K562 (cell line): Measurements from ENCODE around the gene OR13A1. TPM values are rescaled to one million over a fixed set of nuclear protein-coding genes. Genes with fewer than 3 reads are reported as not detected.

Experiments used
- CBX5 ChIP-seq: IDR thresholded peaks from 2 replicates; pipeline ENCODE4 v1.6.1; 2014; ENCODE audit warnings: low read depth, borderline replicate concordance
- FOXM1 ChIP-seq, 2 experiments: fragments of 450-650 bp in 1 of 2; sonication (generic) in 1 of 2; formaldehyde crosslinking in 1 of 2; IDR thresholded peaks; 2 replicates each; pipeline versions ENCODE4 v1.6.1 to v1.9.0; 2017 to 2022; ENCODE audit warnings: low read depth in 2 of 2, mild to moderate bottlenecking in 2 of 2, missing genetic modification reagents in 1 of 2, moderate library complexity in 1 of 2
- GABPA ChIP-seq: fragments of 200-800 bp; sonication (Bioruptor generic); conservative IDR thresholded peaks from 2 replicates; pipeline ENCODE4 v1.6.1; 2016; ENCODE audit warnings: low read depth, missing genetic modification characterization, missing compliant biosample characterization
- ILF3 ChIP-seq: fragments of 450-650 bp; IDR thresholded peaks from 2 replicates; pipeline ENCODE4 v1.6.1; 2018; ENCODE audit warnings: antibody characterized with exemption, mild to moderate bottlenecking, moderate library complexity, borderline replicate concordance
- KAT2B ChIP-seq: IDR thresholded peaks from one replicate; pipeline ENCODE4 v1.6.1; 2012; ENCODE audit warnings: low read depth, mild to moderate bottlenecking, control low read depth, inconsistent platforms, low read length, moderate library complexity
- MBD2 ChIP-seq: sonication (generic); IDR thresholded peaks from 2 replicates; pipeline ENCODE4 v1.6.1; 2016; ENCODE audit warnings: low read depth, borderline replicate concordance
- NFIC ChIP-seq: fragments of 450-650 bp; IDR thresholded peaks from 2 replicates; pipeline ENCODE4 v1.6.1; 2017; ENCODE audit warnings: mild to moderate bottlenecking, inconsistent platforms
- NR3C1 ChIP-seq: sonication (generic); formaldehyde crosslinking; IDR thresholded peaks from 2 replicates; pipeline ENCODE4 v1.8.1; 2022; ENCODE audit warnings: missing genetic modification reagents
- POU5F1 ChIP-seq: fragments of 150-350 bp; IDR thresholded peaks from 2 replicates; pipeline ENCODE4 v1.6.1; 2014; ENCODE audit warnings: borderline replicate concordance, low read length, low read depth, mild to moderate bottlenecking; ENCODE audit not compliant: partially characterized antibody
- RFX1 ChIP-seq: fragments of 450-650 bp; IDR thresholded peaks from 2 replicates; pipeline ENCODE4 v1.6.1; 2016; ENCODE audit warnings: mild to moderate bottlenecking, moderate library complexity
- SMAD1 ChIP-seq: fragments of 150-350 bp; IDR thresholded peaks from 2 replicates; pipeline ENCODE4 v1.6.1; 2014; ENCODE audit warnings: low read length, low read depth; ENCODE audit not compliant: partially characterized antibody
- TAL1 ChIP-seq: fragments of 450-650 bp; IDR thresholded peaks from 2 replicates; pipeline ENCODE4 v1.6.1; 2016; ENCODE audit warnings: mild to moderate bottlenecking
- TEAD1 ChIP-seq, 2 experiments: fragments of 450-650 bp in 1 of 2; sonication (generic) in 1 of 2; formaldehyde crosslinking; IDR thresholded peaks; 2 replicates each; pipeline versions ENCODE4 v1.4.0 to v1.8.0; 2020 to 2022; ENCODE audit warnings: mild to moderate bottlenecking in 2 of 2, missing genetic modification reagents in 1 of 2
- ZC3H11A ChIP-seq: IDR thresholded peaks from 2 replicates; pipeline ENCODE4 v1.6.1; 2012; ENCODE audit warnings: low read depth, low read length, improper control_type of control experiment
- ZNF408 ChIP-seq: fragments of 250-450 bp; sonication (Bioruptor Pico); IDR thresholded peaks from 2 replicates; pipeline ENCODE4 v1.4.0; 2020; ENCODE audit warnings: low read depth, mild to moderate bottlenecking, moderate library complexity
- ZNF445 ChIP-seq: fragments of 250-450 bp; sonication (Bioruptor Pico); IDR thresholded peaks from 2 replicates; pipeline ENCODE4 v1.4.0; 2020; ENCODE audit warnings: low read depth, mild to moderate bottlenecking, moderate library complexity
- ZNF589 ChIP-seq: fragments of 200-800 bp; sonication (Bioruptor generic); IDR thresholded peaks from 2 replicates; pipeline ENCODE4 v1.6.1; 2016; ENCODE audit warnings: low read depth, missing genetic modification characterization, missing compliant biosample characterization
- ZNF696 ChIP-seq: fragments of 250-450 bp; sonication (Bioruptor Pico); conservative IDR thresholded peaks from 2 replicates; pipeline ENCODE4 v1.4.0; 2020; ENCODE audit warnings: mild to moderate bottlenecking, moderate library complexity
- polyA plus RNA-seq, 8 experiments: library from polyadenylated mRNA; depleted of rRNA in 4 of 8; stranded (reverse) in 5 of 8; unstranded in 3 of 8; fragments of >200 nt; fragmentation: Nextera tagmentation in 2 of 8; fragmentation: Illumina TruSeq in 1 of 8; extraction: Ambion mirVana in 2 of 8; extraction: Trizol in 1 of 8; gene quantifications; 2 replicates each; pipeline versions ENCODE4 v1.2.1 to v1.2.3, GENCODE V29; 2011 to 2014; ENCODE audit warnings: inconsistent platforms in 1 of 8, missing spikeins in 1 of 8
- total RNA-seq, 7 experiments: library from RNA; depleted of rRNA in 6 of 7; stranded (reverse); fragments of >200 nt in 6 of 7; fragmentation: Illumina TruSeq in 2 of 7; extraction: Trizol in 2 of 7; gene quantifications; 2 replicates each; pipeline versions ENCODE4 v1.2.1 to v1.2.3, GENCODE V29; 2011 to 2021; ENCODE audit warnings: low replicate concordance in 1 of 7
- TF ChIP-seq, protein P1 (sequence below), 2 experiments: fragments of 450-650 bp; IDR thresholded peaks; 2 replicates each; pipeline ENCODE4 v1.6.1; 2016
- TF ChIP-seq, protein P2 (sequence below): sonication (generic); formaldehyde crosslinking; IDR thresholded peaks from 2 replicates; pipeline ENCODE4 v1.8.1; 2023; ENCODE audit warnings: mild to moderate bottlenecking, missing genetic modification reagents, moderate library complexity
- TF ChIP-seq, protein P3 (sequence below): fragments of 250-450 bp; sonication (Bioruptor Pico); IDR thresholded peaks from 2 replicates; pipeline ENCODE4 v1.5.0; 2021
- TF ChIP-seq, protein P4 (sequence below): fragments of 450-650 bp; IDR thresholded peaks from 2 replicates; pipeline ENCODE4 v1.6.1; 2016; ENCODE audit warnings: low read depth, mild to moderate bottlenecking, moderate library complexity

Gene OR13A1
- total and polyA plus RNA-seq, 9 of the 15 experiments (the other 6 are each of a cell fraction or from before 2014, with no cell fraction given): 0.03 to 0.11 (median 0.06) TPM; not detected in 3

DNA sequence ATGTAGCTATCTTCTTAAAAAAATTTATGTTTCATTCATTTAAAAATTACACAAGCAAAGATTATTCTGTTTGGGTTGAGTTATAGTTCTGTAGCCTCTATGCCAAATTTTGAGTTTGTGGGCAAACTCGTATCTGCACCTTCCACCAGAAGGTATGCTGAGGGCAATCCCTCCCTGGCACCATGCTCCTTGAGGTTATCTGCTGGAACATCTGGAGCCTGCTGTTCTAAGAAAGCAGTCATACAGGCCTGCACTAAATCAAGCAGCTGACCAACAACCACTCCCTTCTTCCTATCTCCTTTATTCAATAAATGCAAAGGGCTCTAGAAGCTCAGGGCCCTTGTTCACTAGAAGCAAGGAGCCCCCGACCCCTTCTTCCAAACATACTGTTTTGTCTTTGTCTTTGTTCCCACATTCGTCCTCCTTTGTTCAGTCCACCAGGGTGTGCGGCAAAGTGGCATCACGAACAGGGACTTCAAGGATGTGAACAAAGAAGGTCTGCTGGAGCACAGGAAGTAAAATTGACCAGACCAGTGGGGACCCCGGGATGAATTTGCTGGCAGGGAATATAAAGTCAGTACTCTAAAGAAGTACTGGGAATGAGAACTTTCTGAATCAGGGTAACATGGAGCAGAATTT lies 36.4 kb downstream of the OR13A1 start (continued):
- peak; percentile 67 for TF ChIP-seq SMAD1
- no peak for TF ChIP-seq RFX1
- no peak for TF ChIP-seq NR3C1
- TF ChIP-seq, protein P1, sequence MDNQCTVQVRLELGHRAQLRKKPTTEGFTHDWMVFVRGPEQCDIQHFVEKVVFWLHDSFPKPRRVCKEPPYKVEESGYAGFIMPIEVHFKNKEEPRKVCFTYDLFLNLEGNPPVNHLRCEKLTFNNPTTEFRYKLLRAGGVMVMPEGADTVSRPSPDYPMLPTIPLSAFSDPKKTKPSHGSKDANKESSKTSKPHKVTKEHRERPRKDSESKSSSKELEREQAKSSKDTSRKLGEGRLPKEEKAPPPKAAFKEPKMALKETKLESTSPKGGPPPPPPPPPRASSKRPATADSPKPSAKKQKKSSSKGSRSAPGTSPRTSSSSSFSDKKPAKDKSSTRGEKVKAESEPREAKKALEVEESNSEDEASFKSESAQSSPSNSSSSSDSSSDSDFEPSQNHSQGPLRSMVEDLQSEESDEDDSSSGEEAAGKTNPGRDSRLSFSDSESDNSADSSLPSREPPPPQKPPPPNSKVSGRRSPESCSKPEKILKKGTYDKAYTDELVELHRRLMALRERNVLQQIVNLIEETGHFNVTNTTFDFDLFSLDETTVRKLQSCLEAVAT (IDR thresholded peaks at IDR 0.05): 0 out of 4 replicates have a peak, but pooled peaks of 1 of the 2 experiments have one; percentile 33
- peak; percentile 87 for TF ChIP-seq NFIC
- TF ChIP-seq POU5F1: no peak
- TF ChIP-seq FOXM1 (IDR thresholded peaks at IDR 0.05; ENCODE audit: low read depth): peak; percentile 83
- no peak for TF ChIP-seq FOXM1 (CRISPR knock-in tag; IDR thresholded peaks at IDR 0.05; ENCODE audit: low read depth)
- TF ChIP-seq MBD2: peak; percentile 57
- no peak for TF ChIP-seq GABPA
- TF ChIP-seq, protein P2, sequence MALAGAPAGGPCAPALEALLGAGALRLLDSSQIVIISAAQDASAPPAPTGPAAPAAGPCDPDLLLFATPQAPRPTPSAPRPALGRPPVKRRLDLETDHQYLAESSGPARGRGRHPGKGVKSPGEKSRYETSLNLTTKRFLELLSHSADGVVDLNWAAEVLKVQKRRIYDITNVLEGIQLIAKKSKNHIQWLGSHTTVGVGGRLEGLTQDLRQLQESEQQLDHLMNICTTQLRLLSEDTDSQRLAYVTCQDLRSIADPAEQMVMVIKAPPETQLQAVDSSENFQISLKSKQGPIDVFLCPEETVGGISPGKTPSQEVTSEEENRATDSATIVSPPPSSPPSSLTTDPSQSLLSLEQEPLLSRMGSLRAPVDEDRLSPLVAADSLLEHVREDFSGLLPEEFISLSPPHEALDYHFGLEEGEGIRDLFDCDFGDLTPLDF: no peak
- TF ChIP-seq, protein P3, sequence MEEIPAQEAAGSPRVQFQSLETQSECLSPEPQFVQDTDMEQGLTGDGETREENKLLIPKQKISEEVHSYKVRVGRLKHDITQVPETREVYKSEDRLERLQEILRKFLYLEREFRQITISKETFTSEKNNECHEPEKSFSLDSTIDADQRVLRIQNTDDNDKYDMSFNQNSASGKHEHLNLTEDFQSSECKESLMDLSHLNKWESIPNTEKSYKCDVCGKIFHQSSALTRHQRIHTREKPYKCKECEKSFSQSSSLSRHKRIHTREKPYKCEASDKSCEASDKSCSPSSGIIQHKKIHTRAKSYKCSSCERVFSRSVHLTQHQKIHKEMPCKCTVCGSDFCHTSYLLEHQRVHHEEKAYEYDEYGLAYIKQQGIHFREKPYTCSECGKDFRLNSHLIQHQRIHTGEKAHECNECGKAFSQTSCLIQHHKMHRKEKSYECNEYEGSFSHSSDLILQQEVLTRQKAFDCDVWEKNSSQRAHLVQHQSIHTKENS: no peak
- no peak for TF ChIP-seq ILF3
- peak; percentile 79; the same call in 1 of the 2 replicates for TF ChIP-seq ZNF589 (CRISPR knock-in tag)
- TF ChIP-seq, protein P4, sequence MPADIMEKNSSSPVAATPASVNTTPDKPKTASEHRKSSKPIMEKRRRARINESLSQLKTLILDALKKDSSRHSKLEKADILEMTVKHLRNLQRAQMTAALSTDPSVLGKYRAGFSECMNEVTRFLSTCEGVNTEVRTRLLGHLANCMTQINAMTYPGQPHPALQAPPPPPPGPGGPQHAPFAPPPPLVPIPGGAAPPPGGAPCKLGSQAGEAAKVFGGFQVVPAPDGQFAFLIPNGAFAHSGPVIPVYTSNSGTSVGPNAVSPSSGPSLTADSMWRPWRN: peak; percentile 83; the same call in 1 of the 2 replicates
- no peak for TF ChIP-seq ZNF696 (CRISPR knock-in tag)
- TF ChIP-seq KAT2B: no peak
- TF ChIP-seq TEAD1 (CRISPR knock-in tag; IDR thresholded peaks at IDR 0.05): peak in 1 of 2 experiments; percentile 85; a peak in 2 of 4 replicates
- TF ChIP-seq TAL1: peak; percentile 95
- no peak for TF ChIP-seq ZNF408 (CRISPR knock-in tag)
- no peak for TF ChIP-seq ZC3H11A
- peak; percentile 73; the same call in 1 of the 2 replicates for TF ChIP-seq CBX5
- no peak for TF ChIP-seq ZNF445 (CRISPR knock-in tag)
